Mesendoderm (in vitro differentiated cells): ENCODE measurements around the gene USB1.

Experiments
- DNase-seq: peaks from one replicate; pipeline ENCODE4 v3.0.0; 2013
- H2AK5ac ChIP-seq: 2 replicates; pipeline ENCODE4 v1.6.1; 2013; ENCODE audit warnings: low read length, inconsistent platforms
- H2BK120ac ChIP-seq: 2 replicates; pipeline ENCODE4 v1.6.1; 2013; ENCODE audit warnings: low read depth, mild to moderate bottlenecking, low read length, moderate library complexity, mixed read lengths
- H2BK15ac ChIP-seq: replicated peaks from 2 replicates; pipeline ENCODE4 v1.6.1; 2013; ENCODE audit warnings: low read depth, mild to moderate bottlenecking, moderate library complexity
- H2BK5ac ChIP-seq: 2 replicates; pipeline ENCODE4 v1.6.1; 2013; ENCODE audit warnings: low read length, inconsistent platforms
- H3K18ac ChIP-seq: 2 replicates; pipeline ENCODE4 v1.6.1; 2013; ENCODE audit warnings: mild to moderate bottlenecking, low read length, mixed read lengths
- H3K23ac ChIP-seq: one replicate; pipeline ENCODE4 v1.6.1; 2013; ENCODE audit warnings: low read length
- H3K27ac ChIP-seq: 2 replicates; pipeline ENCODE4 v1.5.1; 2013; ENCODE audit warnings: low read depth, mild to moderate bottlenecking, inconsistent platforms, low read length, moderate library complexity
- H3K27me3 ChIP-seq: 2 replicates; pipeline ENCODE4 v1.6.1; 2013; ENCODE audit warnings: low read length, control low read depth, mild to moderate bottlenecking, inconsistent platforms; ENCODE audit not compliant: insufficient read depth, poor library complexity
- H3K36me3 ChIP-seq: 2 replicates; pipeline ENCODE4 v1.6.1; 2013; ENCODE audit warnings: low read length, inconsistent platforms; ENCODE audit not compliant: control insufficient read depth, insufficient read depth
- H3K4ac ChIP-seq: one replicate; pipeline ENCODE4 v1.6.1; 2013; ENCODE audit warnings: low read depth, mild to moderate bottlenecking, low read length, moderate library complexity
- H3K4me1 ChIP-seq: 2 replicates; pipeline ENCODE4 v1.6.1; 2013; ENCODE audit warnings: low read depth, low read length, inconsistent platforms; ENCODE audit not compliant: control insufficient read depth
- H3K4me2 ChIP-seq: 2 replicates; pipeline ENCODE4 v1.6.1; 2013; ENCODE audit warnings: low read length
- H3K4me3 ChIP-seq: 2 replicates; pipeline ENCODE4 v1.5.1; 2013; ENCODE audit warnings: mild to moderate bottlenecking, low read length
- H3K56ac ChIP-seq: one replicate; pipeline ENCODE4 v1.6.1; 2013; ENCODE audit warnings: low read length
- H3K79me1 ChIP-seq: 2 replicates; pipeline ENCODE4 v1.6.1; 2013; ENCODE audit warnings: low read length, inconsistent platforms
- H3K79me2 ChIP-seq: 2 replicates; pipeline ENCODE4 v1.6.1; 2013; ENCODE audit warnings: mild to moderate bottlenecking, low read length; ENCODE audit not compliant: control insufficient read depth, insufficient read depth
- H3K9ac ChIP-seq: 2 replicates; pipeline ENCODE4 v1.6.1; 2013; ENCODE audit warnings: low read length, inconsistent platforms
- H4K5ac ChIP-seq: one replicate; pipeline ENCODE4 v1.6.1; 2013; ENCODE audit warnings: low read length
- H4K8ac ChIP-seq: one replicate; pipeline ENCODE4 v1.6.1; 2013; ENCODE audit warnings: low read depth, mild to moderate bottlenecking, control low read depth, low read length, moderate library complexity
- WGBS: extraction: QIAGEN DNeasy Blood & Tissue Kit; methylation state at CpG from one replicate; pipeline ENCODE4 v1.1.7; 2013; ENCODE audit warnings: low lambda C conversion rate, missing lambda C conversion rate; ENCODE audit not compliant: insufficient coverage; ENCODE audit errors: extremely low coverage; 5-methylcytosine and 5-hydroxymethylcytosine counted together

Gene USB1

GRCh38 chr16:58032710-58033293, 31.6 kb downstream of the USB1 start:
- Histone ChIP-seq H3K4me1 (peaks cover 26% of the 10 kb centered on the region), H3K27me3 (no peaks in the 10 kb centered on the region), H4K8ac (no peak overlapping the region), H2BK15ac (no peak overlapping the region), H3K36me3 (no peaks in the 10 kb centered on the region), H2AK5ac (no peak overlapping the region), H3K4ac (no peak overlapping the region), H3K23ac (no peak overlapping the region), H3K4me2 (no peak overlapping the region), H3K79me2 (peaks cover 27% of the 10 kb centered on the region), H3K56ac (peak overlapping the region; percentile 88), H4K5ac (no peak overlapping the region), H3K27ac (peak overlapping the region; percentile 31), H2BK120ac (no peak overlapping the region), H2BK5ac (peak overlapping the region; percentile 98), H3K79me1 (peaks cover 49% of the 10 kb centered on the region), H3K4me3 (no peak overlapping the region), H3K18ac (peak overlapping the region; percentile 2), H3K9ac (peak overlapping the region; percentile 68)
- no CpG with 5 or more reads among the region's 15 CpGs for WGBS
- peak; percentile 76 for DNase-seq

- Histone ChIP-seq H3K4me1 (peaks cover 13% of the 10 kb centered on the region), H4K5ac (no peak overlapping the region), H3K27me3 (no peaks in the 10 kb centered on the region), H3K79me1 (peaks cover 37% of the 10 kb centered on the region), H3K27ac (no peak overlapping the region), H2BK120ac (no peak overlapping the region), H3K9ac (no peak overlapping the region), H4K8ac (no peak overlapping the region), H2BK5ac (no peak overlapping the region), H3K4me2 (no peak overlapping the region), H3K18ac (no peak overlapping the region), H3K79me2 (peaks cover 15% of the 10 kb centered on the region), H3K4me3 (no peak overlapping the region), H3K36me3 (peaks cover 2% of the 10 kb centered on the region), H2AK5ac (no peak overlapping the region), H3K23ac (no peak overlapping the region), H2BK15ac (no peak overlapping the region), H3K4ac (no peak overlapping the region), H3K56ac (no peak overlapping the region)
- WGBS: no CpG with 5 or more reads among the region's 14 CpGs
- DNase-seq: no peak
Measured at GRCh38 chr16:58034128-58034685, 33.0 kb downstream of the USB1 start.

GRCh38 chr16:58034774-58035173, 33.6 kb downstream of the USB1 start:
- H3K4me3 ChIP-seq: no peak overlapping the region
- no peak overlapping the region for H2BK120ac ChIP-seq
- DNase-seq: no peak
- H3K9ac ChIP-seq: no peak overlapping the region
- no peak overlapping the region for H3K23ac ChIP-seq
- H3K27ac ChIP-seq: no peak overlapping the region
- peak overlapping the region; percentile 25 for H3K56ac ChIP-seq
- H2BK15ac ChIP-seq: no peak overlapping the region
- peaks cover 10% of the 10 kb centered on the region for H3K79me2 ChIP-seq
- H4K5ac ChIP-seq: no peak overlapping the region
- no peak overlapping the region for H3K18ac ChIP-seq
- peaks cover 2% of the 10 kb centered on the region for H3K36me3 ChIP-seq
- H2BK5ac ChIP-seq: no peak overlapping the region
- peaks cover 11% of the 10 kb centered on the region for H3K4me1 ChIP-seq
- H3K4me2 ChIP-seq: no peak overlapping the region
- no CpG with 5 or more reads among the region's 11 CpGs for WGBS
- H3K4ac ChIP-seq: no peak overlapping the region
- no peak overlapping the region for H2AK5ac ChIP-seq
- H3K27me3 ChIP-seq: no peaks in the 10 kb centered on the region
- peaks cover 31% of the 10 kb centered on the region for H3K79me1 ChIP-seq
- no peak overlapping the region for H4K8ac ChIP-seq

GRCh38 chr16:58035356-58036170, 34.4 kb downstream of the USB1 start:
- H3K18ac ChIP-seq: no peak overlapping the region
- H3K4me2 ChIP-seq: no peak overlapping the region
- no peak overlapping the region for H2BK15ac ChIP-seq
- DNase-seq: no peak
- no peaks in the 10 kb centered on the region for H3K27me3 ChIP-seq
- peaks cover 24% of the 10 kb centered on the region for H3K79me1 ChIP-seq
- H3K4me1 ChIP-seq: peaks cover 11% of the 10 kb centered on the region
- no peak overlapping the region for H2BK5ac ChIP-seq
- H3K9ac ChIP-seq: no peak overlapping the region
- H3K23ac ChIP-seq: no peak overlapping the region
- no peak overlapping the region for H3K4ac ChIP-seq
- H4K5ac ChIP-seq: no peak overlapping the region
- H2AK5ac ChIP-seq: no peak overlapping the region
- no peak overlapping the region for H4K8ac ChIP-seq
- H3K4me3 ChIP-seq: no peak overlapping the region
- no peak overlapping the region for H3K27ac ChIP-seq
- WGBS: no CpG with 5 or more reads among the region's 14 CpGs
- peaks cover 3% of the 10 kb centered on the region for H3K79me2 ChIP-seq
- H3K36me3 ChIP-seq: peaks cover 7% of the 10 kb centered on the region
- H3K56ac ChIP-seq: no peak overlapping the region
- no peak overlapping the region for H2BK120ac ChIP-seq

- H3K4me2 ChIP-seq: no peak overlapping the region
- no peaks in the 10 kb centered on the region for H3K27me3 ChIP-seq
- H3K4me1 ChIP-seq: peaks cover 11% of the 10 kb centered on the region
- H3K79me1 ChIP-seq: peaks cover 24% of the 10 kb centered on the region
- H3K18ac ChIP-seq: no peak overlapping the region
- no peak for DNase-seq
- H2BK120ac ChIP-seq: no peak overlapping the region
- no peak overlapping the region for H3K56ac ChIP-seq
- H3K4me3 ChIP-seq: no peak overlapping the region
- no peak overlapping the region for H4K8ac ChIP-seq
- H2BK15ac ChIP-seq: no peak overlapping the region
- no peak overlapping the region for H2BK5ac ChIP-seq
- no peak overlapping the region for H3K27ac ChIP-seq
- peaks cover 10% of the 10 kb centered on the region for H3K36me3 ChIP-seq
- peaks cover 2% of the 10 kb centered on the region for H3K79me2 ChIP-seq
- no CpG with 5 or more reads among the region's 6 CpGs for WGBS
- no peak overlapping the region for H3K4ac ChIP-seq
- no peak overlapping the region for H4K5ac ChIP-seq
- no peak overlapping the region for H2AK5ac ChIP-seq
- no peak overlapping the region for H3K23ac ChIP-seq
- H3K9ac ChIP-seq: no peak overlapping the region
Measured at GRCh38 chr16:58036943-58037342, 35.7 kb downstream of the USB1 start.
